SK-N-SH treated with all-trans-retinoic acid at 6 μM for 48 hours (cell line): ENCODE measurements around the gene SPR.
A peak's percentile ranks its signal among the peaks of the same experiment; 100 is the strongest.

Source experiments
- ATAC-seq: fragments of 200-7000 bp; cut with Tn5 transposase; 3 replicates; pipeline ENCODE4 v1.9.1; 2020; ENCODE audit warnings: mild to moderate bottlenecking, moderate library complexity
- BACH2 ChIP-seq: fragments of 250-450 bp; sonication (Bioruptor Pico); IDR thresholded peaks from 2 replicates; pipeline ENCODE4 v1.9.0; 2021; ENCODE audit warnings: mild to moderate bottlenecking, borderline replicate concordance
- CREB5 ChIP-seq: fragments of 250-450 bp; sonication (Bioruptor Pico); IDR thresholded peaks from 2 replicates; pipeline ENCODE4 v1.5.1; 2020; ENCODE audit warnings: low read depth, mild to moderate bottlenecking, moderate library complexity
- CSDC2 ChIP-seq: fragments of 250-450 bp; sonication (Bioruptor Pico); IDR thresholded peaks from 2 replicates; pipeline ENCODE4 v1.5.0; 2020; ENCODE audit warnings: mild to moderate bottlenecking, moderate library complexity
- CSRNP3 ChIP-seq: fragments of 250-450 bp; sonication (Bioruptor Pico); IDR thresholded peaks from 2 replicates; pipeline ENCODE4 v1.5.1; 2021; ENCODE audit warnings: mild to moderate bottlenecking, moderate library complexity
- ESRRG ChIP-seq: fragments of 250-450 bp; sonication (Bioruptor Pico); IDR thresholded peaks from 2 replicates; pipeline ENCODE4 v1.6.1; 2021; ENCODE audit warnings: mild to moderate bottlenecking
- GLIS3 ChIP-seq: fragments of 250-450 bp; sonication (Bioruptor Pico); IDR thresholded peaks from 2 replicates; pipeline ENCODE4 v1.5.0; 2020; ENCODE audit warnings: mild to moderate bottlenecking, moderate library complexity
- ISL1 ChIP-seq: fragments of 250-450 bp; sonication (Bioruptor Pico); IDR thresholded peaks from 2 replicates; pipeline ENCODE4 v2.1.2; 2022; ENCODE audit warnings: mild to moderate bottlenecking, moderate library complexity
- OSR1 ChIP-seq: fragments of 250-450 bp; sonication (Bioruptor Pico); IDR thresholded peaks from 2 replicates; pipeline ENCODE4 v1.8.0; 2022; ENCODE audit warnings: moderate library complexity, mild to moderate bottlenecking, inconsistent platforms
- PATZ1 ChIP-seq: fragments of 250-450 bp; sonication (Bioruptor Pico); IDR thresholded peaks from 2 replicates; pipeline ENCODE4 v1.8.0; 2020; ENCODE audit warnings: mild to moderate bottlenecking, moderate library complexity, borderline replicate concordance
- POU6F1 ChIP-seq: fragments of 250-450 bp; sonication (Bioruptor Pico); IDR thresholded peaks from 2 replicates; pipeline ENCODE4 v1.8.0; 2021; ENCODE audit warnings: low read depth, mild to moderate bottlenecking, moderate library complexity, borderline replicate concordance
- PPARA ChIP-seq: fragments of 250-450 bp; sonication (Bioruptor Pico); IDR thresholded peaks from 2 replicates; pipeline ENCODE4 v1.5.0; 2020; ENCODE audit warnings: mild to moderate bottlenecking, borderline replicate concordance
- RARB ChIP-seq: fragments of 250-450 bp; sonication (Bioruptor Pico); IDR thresholded peaks from 2 replicates; pipeline ENCODE4 v1.8.0; 2021; ENCODE audit warnings: mild to moderate bottlenecking, moderate library complexity
- SNAI2 ChIP-seq: fragments of 250-450 bp; sonication (Bioruptor Pico); IDR thresholded peaks from 2 replicates; pipeline ENCODE4 v1.5.0; 2020; ENCODE audit warnings: mild to moderate bottlenecking, moderate library complexity
- TCF4 ChIP-seq: fragments of 250-450 bp; sonication (Bioruptor Pico); IDR thresholded peaks from 2 replicates; pipeline ENCODE4 v1.8.0; 2021; ENCODE audit warnings: mild to moderate bottlenecking, moderate library complexity, borderline replicate concordance
- TOX ChIP-seq: fragments of 250-450 bp; sonication (Bioruptor Pico); IDR thresholded peaks from 2 replicates; pipeline ENCODE4 v1.8.0; 2021; ENCODE audit warnings: mild to moderate bottlenecking, moderate library complexity, borderline replicate concordance
- TSHZ2 ChIP-seq: fragments of 250-450 bp; sonication (Bioruptor Pico); IDR thresholded peaks from 2 replicates; pipeline ENCODE4 v1.5.0; 2020; ENCODE audit warnings: mild to moderate bottlenecking, moderate library complexity
- ZC3H10 ChIP-seq: fragments of 250-450 bp; sonication (Bioruptor Pico); IDR thresholded peaks from 2 replicates; pipeline ENCODE4 v1.5.1; 2021; ENCODE audit warnings: mild to moderate bottlenecking, moderate library complexity
- ZFP3 ChIP-seq: fragments of 250-450 bp; sonication (Bioruptor Pico); IDR thresholded peaks from 2 replicates; pipeline ENCODE4 v1.5.0; 2020; ENCODE audit warnings: mild to moderate bottlenecking, moderate library complexity
- ZFP30 ChIP-seq: fragments of 450-650 bp; formaldehyde crosslinking; IDR thresholded peaks from 2 replicates; pipeline ENCODE4 v1.5.0; 2022; ENCODE audit warnings: mild to moderate bottlenecking, moderate library complexity
- ZNF565 ChIP-seq: fragments of 450-650 bp; formaldehyde crosslinking; conservative IDR thresholded peaks from 2 replicates; pipeline ENCODE4 v1.5.0; 2020; ENCODE audit warnings: low read depth, mild to moderate bottlenecking, moderate library complexity
- ZNF70 ChIP-seq: fragments of 450-650 bp; formaldehyde crosslinking; IDR thresholded peaks from 2 replicates; pipeline ENCODE4 v1.5.0; 2020; ENCODE audit warnings: mild to moderate bottlenecking, moderate library complexity
- ZNF8 ChIP-seq: fragments of 450-650 bp; formaldehyde crosslinking; IDR thresholded peaks from 2 replicates; pipeline ENCODE4 v1.5.0; 2020; ENCODE audit warnings: mild to moderate bottlenecking, moderate library complexity

The SPR gene

GRCh38 chr2:72935611-72935957 lies 48.4 kb downstream of the SPR start (continued):
- TF ChIP-seq TSHZ2 (no peak), SNAI2 (CRISPR knock-in tag) (no peak), ISL1 (no peak), OSR1 (CRISPR knock-in tag) (no peak)

- TF ChIP-seq RARB: no peak
- TF ChIP-seq ZC3H10: no peak
- no peak for TF ChIP-seq ZNF70 (CRISPR knock-in tag)
- no peak for TF ChIP-seq OSR1 (CRISPR knock-in tag)
- no peak for TF ChIP-seq ESRRG
- TF ChIP-seq CSRNP3: no peak
- TF ChIP-seq POU6F1 (CRISPR knock-in tag): no peak
- TF ChIP-seq TOX (CRISPR knock-in tag): no peak
- TF ChIP-seq ZFP30 (CRISPR knock-in tag): no peak
- TF ChIP-seq CREB5 (CRISPR knock-in tag): no peak
- no peak for TF ChIP-seq CSDC2
- no peak for TF ChIP-seq ZFP3 (CRISPR knock-in tag)
- TF ChIP-seq BACH2 (CRISPR knock-in tag): no peak
- TF ChIP-seq ZNF565 (CRISPR knock-in tag): no peak
- TF ChIP-seq PATZ1 (CRISPR knock-in tag): no peak
- no peak for TF ChIP-seq SNAI2 (CRISPR knock-in tag)
- no peak for TF ChIP-seq GLIS3 (CRISPR knock-in tag)
- no peak for TF ChIP-seq ZNF8 (CRISPR knock-in tag)
- no peak for TF ChIP-seq PPARA
- no peak for TF ChIP-seq TCF4 (CRISPR knock-in tag)
- ATAC-seq: no peak
Measured at GRCh38 chr2:72936660-72937355, 49.6 kb downstream of the SPR start.

- peak; percentile 27 for ATAC-seq
- no peak for TF ChIP-seq ZNF70 (CRISPR knock-in tag)
- no peak for TF ChIP-seq SNAI2 (CRISPR knock-in tag)
- TF ChIP-seq CSRNP3: no peak
- no peak for TF ChIP-seq PATZ1 (CRISPR knock-in tag)
- TF ChIP-seq BACH2 (CRISPR knock-in tag): no peak
- no peak for TF ChIP-seq CSDC2
- no peak for TF ChIP-seq ISL1
- no peak for TF ChIP-seq ZFP30 (CRISPR knock-in tag)
- TF ChIP-seq ZC3H10: no peak
- TF ChIP-seq TSHZ2: no peak
Measured at GRCh38 chr2:72937356-72937669, 50.1 kb downstream of the SPR start.
